Pancreas (tissue), 10 donors: ENCODE results near the gene CKAP2L. TPM values are rescaled to one million over a fixed set of nuclear protein-coding genes. Genes with fewer than 3 reads are reported as not detected.

Experiments used
- ATAC-seq, 4 donors: fragments of 200-7000 bp; cut with Tn5 transposase; one replicate each; pipeline versions ENCODE4 v1.8.0 to v1.9.1; 2020; ENCODE audit warnings: mild to moderate bottlenecking in 4 of 4, moderate library complexity in 4 of 4
- DNase-seq, 6 donors: peaks; one replicate each; pipeline ENCODE4 v3.0.0-alpha.2; 2020
- FAIRE-seq: peaks from 2 replicates; lab custom pipeline; 2012; peaks lifted over from hg19 to GRCh38; lab: Jason Lieb, UNC
- H3K27ac ChIP-seq, 4 donors: fragments of 200-600 bp; sonication (generic); 1 replicate in 3 of 4; 2 replicates in 1 of 4; pipeline versions ENCODE4 v1.5.0 to v1.8.0; 2020
- H3K27me3 ChIP-seq, 4 donors: fragments of 200-600 bp; one replicate each; pipeline ENCODE4 v1.8.0; 2021
- H3K36me3 ChIP-seq, 3 donors: fragments of 200-600 bp; sonication (generic) in 1 of 3; one replicate each; pipeline versions ENCODE4 v1.5.0 to v1.8.0; 2020 to 2021
- H3K4me1 ChIP-seq, 3 donors: fragments of 200-600 bp; one replicate each; pipeline ENCODE4 v1.8.0; 2021
- H3K4me3 ChIP-seq, 4 donors: fragments of 200-600 bp; sonication (generic) in 2 of 4; one replicate each; pipeline versions ENCODE4 v1.5.0 to v1.8.0; 2020 to 2021
- H3K9me3 ChIP-seq, 4 donors: fragments of 200-600 bp; one replicate each; pipeline ENCODE4 v1.8.0; 2021
- CTCF ChIP-seq, 4 donors: fragments of 200-600 bp; sonication (generic) in 3 of 4; IDR thresholded peaks; one replicate each; pipeline versions ENCODE4 v1.5.0 to v1.8.0; 2021; ENCODE audit warnings: antibody characterized with exemption in 4 of 4
- WGBS, 2 donors: extraction: QIAGEN DNeasy Blood & Tissue Kit; methylation state at CpG; one replicate each; pipeline ENCODE4 v1.1.7; 2013; 5-methylcytosine and 5-hydroxymethylcytosine counted together
- intact Hi-C, 3 donors: fragments of 100-400 bp; cut with DNase I; formaldehyde crosslinking; loops; one replicate each; pipeline versions ENCODE4 v1.11.1 to v1.14.2; 2022
- polyA plus RNA-seq, 2 donors: library from polyadenylated mRNA; stranded (reverse); fragments of 200-250 nt; gene quantifications; one replicate each; pipeline ENCODE4 v1.2.3, GENCODE V29; 2013
- total RNA-seq, 6 donors: library from RNA; stranded (reverse); fragmentation: NEBNext Ultra II Directional in 4 of 6; extraction: Animal tissue kit (Norgen Biotek cat#: 25700) in 4 of 6; gene quantifications; one replicate each; pipeline versions ENCODE4 v1.2.1 to v1.2.4, GENCODE V29; 2021 to 2023
- donor health status: healthy with polysubstance abuse.
- donor health status: DM: no; HTN: no; CAD: no; lungs with moderate emphysema.
- donor health status: DM: no; HTN: no; CAD: no.
- donor health status: control.
- donor health status: control.
- donor health status: Bipolar disorder and iron deficiency.
- donor health status: DM: yes; HTN: yes; CAD: no.
- donor health status: DM: no; HTN: no; CAD: no.
- donor health status: DM: no; HTN: no; CAD: no.
- donor health status: DM: yes; HTN: yes; CAD: no.

CKAP2L gene
- total and polyA plus RNA-seq, 8 donors, result 0.04 to 0.64 (median 0.12) TPM; not detected in 2

DNA sequence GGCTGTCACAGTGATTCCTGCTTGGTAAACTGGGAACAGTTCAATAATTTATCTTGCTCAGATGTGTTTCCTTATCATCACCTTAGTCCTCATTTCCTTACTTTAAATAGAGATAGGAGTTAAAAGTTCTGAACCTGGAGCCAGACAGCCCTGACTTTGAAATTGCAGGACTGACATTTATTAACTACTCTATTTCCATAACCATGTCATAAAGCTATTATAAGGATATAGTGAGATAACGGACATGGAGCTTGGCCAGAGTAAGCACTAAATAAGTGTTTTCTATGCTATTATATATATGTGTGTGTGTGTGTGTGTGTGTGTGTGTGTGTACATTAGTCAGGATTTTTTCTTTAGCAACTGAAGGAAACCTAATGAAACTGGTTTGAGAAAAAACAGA, 30.5 kb downstream of the CKAP2L start:
- intact Hi-C loops, result no loop called here
- H3K9me3 ChIP-seq, result no peaks in the 10 kb centered on the region
- no peak for DNase-seq
- H3K36me3 ChIP-seq, result no peaks in the 10 kb centered on the region
- no peak for TF ChIP-seq CTCF (IDR thresholded peaks at IDR 0.05)
- H3K4me3 ChIP-seq, result no peak overlapping the region
- WGBS, 2 donors, result 12 to 18% methylated on average over 1 of the region's 1 CpG
- peaks cover 0 to 5% (median 0%) of the 10 kb centered on the region in 3 donors for H3K4me1 ChIP-seq
- no peaks in the 10 kb centered on the region for H3K27me3 ChIP-seq
- H3K27ac ChIP-seq, result no peak overlapping the region
- ATAC-seq, result no peak
- no peak for FAIRE-seq

DNA sequence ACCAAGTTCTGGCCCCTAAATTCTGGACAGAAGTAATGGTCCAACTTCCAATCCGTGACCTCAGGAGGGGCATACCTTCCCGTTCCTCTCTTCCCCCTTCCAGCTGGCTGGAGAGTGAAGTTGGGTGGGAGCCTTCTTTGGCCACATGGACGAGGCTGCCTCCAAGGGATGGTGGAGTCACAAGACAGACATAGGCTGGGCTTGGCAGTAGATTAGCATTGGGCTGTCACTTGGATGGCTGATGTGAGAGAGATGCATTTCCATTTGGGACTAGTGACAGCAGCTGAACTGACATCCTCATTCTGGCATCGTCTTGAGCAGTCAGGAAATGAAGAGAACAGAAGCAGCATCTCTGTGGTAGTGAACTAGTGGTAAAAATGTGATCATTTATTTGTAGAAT, 31.0 kb downstream of the CKAP2L start:
- FAIRE-seq (no peak), ATAC-seq (no peak), DNase-seq (no peak)
- Histone ChIP-seq H3K27ac (no peak overlapping the region), H3K4me3 (no peak overlapping the region), H3K36me3 (no peaks in the 10 kb centered on the region), H3K27me3 (no peaks in the 10 kb centered on the region), H3K9me3 (no peaks in the 10 kb centered on the region), H3K4me1 (peaks cover 0 to 4% (median 0%) of the 10 kb centered on the region in 3 donors)
- intact Hi-C loops, result no loop called here
- 62 to 71% methylated on average over 4 of the region's 4 CpGs for WGBS, 2 donors
- no peak for TF ChIP-seq CTCF (IDR thresholded peaks at IDR 0.05)

DNA sequence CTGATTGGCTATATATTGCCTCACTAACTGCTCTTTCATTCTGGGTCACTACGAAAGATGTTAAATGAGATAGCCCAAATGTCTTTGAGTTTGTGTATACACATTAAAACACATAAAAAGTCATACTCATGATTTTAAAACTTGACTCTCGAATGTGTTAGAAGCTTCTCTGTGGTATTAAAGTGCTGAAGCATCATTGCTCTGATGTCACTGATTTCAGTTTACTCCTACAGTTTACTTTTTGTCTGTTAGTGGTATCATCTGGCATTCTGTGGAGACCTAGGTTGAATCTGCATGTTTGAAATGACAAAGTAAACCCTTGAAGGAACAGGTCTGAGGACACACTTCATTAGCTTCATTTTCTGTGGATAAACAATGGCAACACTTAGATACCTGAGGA, 32.9 kb downstream of the CKAP2L start:
- no peak for TF ChIP-seq CTCF (IDR thresholded peaks at IDR 0.05)
- no peak overlapping the region for H3K27ac ChIP-seq
- no peak for DNase-seq
- FAIRE-seq, result no peak
- 65 to 75% methylated on average over 2 of the region's 2 CpGs for WGBS, 2 donors
- intact Hi-C loops, result no loop called here
- no peaks in the 10 kb centered on the region for H3K36me3 ChIP-seq
- H3K9me3 ChIP-seq, result no peaks in the 10 kb centered on the region
- no peak for ATAC-seq
- H3K4me3 ChIP-seq, result no peak overlapping the region
- H3K27me3 ChIP-seq, result no peaks in the 10 kb centered on the region
- H3K4me1 ChIP-seq, result no peaks in the 10 kb centered on the region

- no peak overlapping the region for H3K4me3 ChIP-seq
- H3K4me1 ChIP-seq, result no peaks in the 10 kb centered on the region
- ATAC-seq (no peak), DNase-seq (no peak), FAIRE-seq (no peak)
- WGBS, 2 donors, result 71 to 74% methylated on average over 5 of the region's 5 CpGs
- no peak for TF ChIP-seq CTCF (IDR thresholded peaks at IDR 0.05)
- H3K27ac ChIP-seq, result no peak overlapping the region
- no peaks in the 10 kb centered on the region for H3K36me3 ChIP-seq
- no peaks in the 10 kb centered on the region for H3K27me3 ChIP-seq
- intact Hi-C loops, result no loop called here
- H3K9me3 ChIP-seq, result no peaks in the 10 kb centered on the region
These were observed 33.6 kb downstream of the CKAP2L start for GRCh38 chr2:112730791-112731190.

GRCh38 chr2:112730216-112730615, 34.2 kb downstream of the CKAP2L start:
- Histone ChIP-seq H3K36me3 (no peaks in the 10 kb centered on the region), H3K27ac (no peak overlapping the region), H3K27me3 (no peaks in the 10 kb centered on the region), H3K4me3 (no peak overlapping the region), H3K4me1 (no peaks in the 10 kb centered on the region), H3K9me3 (no peaks in the 10 kb centered on the region)
- WGBS, 2 donors, result 78 to 84% methylated on average over 8 of the region's 8 CpGs
- DNase-seq (no peak), FAIRE-seq (no peak), ATAC-seq (no peak)
- intact Hi-C loops, result no loop called here
- no peak for TF ChIP-seq CTCF (IDR thresholded peaks at IDR 0.05)
